22Rv1 (cell line): Measurements from ENCODE around the gene SERPINB11.

Source experiments
- H3K27ac ChIP-seq: fragments of 450-650 bp; 2 replicates; pipeline ENCODE4 v1.5.1; 2017
- ZFX ChIP-seq: fragments of 450-650 bp; IDR thresholded peaks from 2 replicates; pipeline ENCODE4 v1.6.1; 2017; ENCODE audit warnings: antibody characterized with exemption, borderline replicate concordance
- TF ChIP-seq, protein P1 (sequence below): fragments of 450-650 bp; IDR thresholded peaks from 2 replicates; pipeline ENCODE4 v1.5.1; 2017; ENCODE audit warnings: mild to moderate bottlenecking

The SERPINB11 gene

DNA sequence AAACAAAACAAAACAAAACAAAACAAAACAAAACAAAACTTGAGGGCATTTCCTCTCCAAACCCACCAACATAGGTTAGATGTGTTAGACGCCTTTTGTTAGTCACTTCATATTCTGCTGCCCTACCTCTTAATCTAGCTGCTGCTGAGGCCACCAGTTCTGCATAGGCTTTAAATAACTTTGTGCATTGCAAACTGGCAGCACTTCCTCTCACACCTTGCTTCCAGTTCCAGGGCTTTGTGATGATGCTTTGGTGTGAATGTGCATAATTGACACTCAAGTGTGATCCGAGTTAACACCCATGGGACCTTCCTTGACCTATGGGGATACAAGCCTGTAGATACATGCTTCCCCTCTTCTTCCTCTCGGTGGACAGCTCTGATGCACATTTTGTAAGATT lies 2.3 kb upstream of the SERPINB11 start:
- H3K27ac ChIP-seq: no peak overlapping the region
- TF ChIP-seq, protein P1, sequence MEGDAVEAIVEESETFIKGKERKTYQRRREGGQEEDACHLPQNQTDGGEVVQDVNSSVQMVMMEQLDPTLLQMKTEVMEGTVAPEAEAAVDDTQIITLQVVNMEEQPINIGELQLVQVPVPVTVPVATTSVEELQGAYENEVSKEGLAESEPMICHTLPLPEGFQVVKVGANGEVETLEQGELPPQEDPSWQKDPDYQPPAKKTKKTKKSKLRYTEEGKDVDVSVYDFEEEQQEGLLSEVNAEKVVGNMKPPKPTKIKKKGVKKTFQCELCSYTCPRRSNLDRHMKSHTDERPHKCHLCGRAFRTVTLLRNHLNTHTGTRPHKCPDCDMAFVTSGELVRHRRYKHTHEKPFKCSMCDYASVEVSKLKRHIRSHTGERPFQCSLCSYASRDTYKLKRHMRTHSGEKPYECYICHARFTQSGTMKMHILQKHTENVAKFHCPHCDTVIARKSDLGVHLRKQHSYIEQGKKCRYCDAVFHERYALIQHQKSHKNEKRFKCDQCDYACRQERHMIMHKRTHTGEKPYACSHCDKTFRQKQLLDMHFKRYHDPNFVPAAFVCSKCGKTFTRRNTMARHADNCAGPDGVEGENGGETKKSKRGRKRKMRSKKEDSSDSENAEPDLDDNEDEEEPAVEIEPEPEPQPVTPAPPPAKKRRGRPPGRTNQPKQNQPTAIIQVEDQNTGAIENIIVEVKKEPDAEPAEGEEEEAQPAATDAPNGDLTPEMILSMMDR: no peak
- TF ChIP-seq ZFX: no peak

DNA sequence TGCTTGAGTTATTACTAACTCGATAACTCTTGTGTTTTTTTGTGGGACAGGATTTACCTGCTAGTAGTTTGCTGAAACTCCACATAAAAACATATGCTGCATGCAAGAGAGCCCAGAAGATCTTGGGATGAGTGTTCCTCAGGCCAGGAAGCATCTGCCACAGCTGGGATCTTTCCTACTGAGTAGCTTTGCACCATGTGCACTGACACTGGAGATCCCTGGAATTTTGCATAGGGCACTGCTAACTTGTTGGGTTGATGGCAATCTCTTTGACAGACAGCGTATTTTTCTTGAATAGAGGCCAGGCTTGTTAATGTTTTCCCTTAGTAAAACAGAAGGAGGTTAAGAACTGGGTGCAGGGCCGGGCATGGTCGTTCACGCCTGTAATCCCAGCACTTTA lies 808 bp upstream of the SERPINB11 start:
- TF ChIP-seq ZFX: no peak
- no peak overlapping the region for H3K27ac ChIP-seq

DNA sequence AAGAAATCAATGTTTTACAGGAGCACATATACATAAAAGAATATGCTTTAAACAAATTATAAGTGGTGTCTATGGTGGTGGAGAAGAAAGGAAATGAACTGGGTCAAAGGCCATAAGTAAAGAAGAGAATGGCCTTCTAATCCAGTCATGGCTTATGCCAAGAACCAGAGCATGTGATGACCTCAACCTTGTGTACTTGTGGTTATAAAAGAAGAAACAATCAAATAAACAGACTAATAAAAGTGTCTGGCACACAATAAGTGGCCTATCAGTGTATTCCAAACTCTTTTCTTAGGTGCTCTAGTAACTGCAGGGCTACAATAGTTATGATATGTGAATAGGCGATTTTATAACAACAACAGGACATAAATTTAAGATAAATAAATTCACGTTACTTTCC lies 2.6 kb downstream of the SERPINB11 start:
- H3K27ac ChIP-seq: no peak overlapping the region
- TF ChIP-seq ZFX: no peak
- TF ChIP-seq, protein P1: no peak

DNA sequence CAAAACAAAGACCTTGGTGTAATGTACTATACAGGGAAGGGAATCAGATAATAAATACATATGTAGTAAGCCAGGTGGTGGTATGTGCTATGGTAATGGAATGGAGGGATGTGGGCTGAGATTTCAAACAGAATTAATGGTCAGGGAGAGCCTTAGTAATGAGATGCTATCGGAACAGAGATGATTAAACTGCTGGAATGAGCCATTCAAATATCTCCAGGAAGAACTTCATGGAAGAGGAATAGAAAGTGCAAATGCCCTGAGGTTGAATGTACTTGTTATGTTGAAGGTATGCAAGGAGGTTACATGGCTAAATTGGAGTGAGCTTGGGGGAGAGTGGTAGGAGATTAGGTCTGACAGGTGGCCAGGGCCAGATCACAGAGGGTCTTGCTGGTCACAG lies 5.1 kb downstream of the SERPINB11 start:
- TF ChIP-seq ZFX: no peak
- TF ChIP-seq, protein P1: no peak

DNA sequence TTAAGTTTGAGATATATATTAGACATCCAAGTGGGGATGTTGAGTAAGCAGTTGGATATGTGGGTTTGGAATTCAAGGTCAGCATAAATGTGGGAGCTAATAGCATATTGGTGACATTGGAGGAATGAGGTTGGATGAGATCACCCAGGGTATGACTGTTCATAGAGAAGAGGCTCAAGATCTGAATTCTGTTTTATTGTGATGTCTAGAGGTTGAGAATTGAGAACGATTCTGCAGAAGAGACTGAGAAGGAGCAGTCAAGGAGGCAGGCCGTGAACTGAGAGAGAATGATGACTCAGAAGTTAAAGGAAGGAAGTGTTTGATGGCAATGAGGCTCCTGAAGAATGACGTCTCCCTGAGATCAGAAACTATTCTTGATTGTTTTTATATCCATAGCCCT lies 5.9 kb downstream of the SERPINB11 start:
- TF ChIP-seq, protein P1: no peak
- TF ChIP-seq ZFX: no peak
- H3K27ac ChIP-seq: no peak overlapping the region

More for the DNA sequence above, 5.1 kb downstream of the SERPINB11 start:
- H3K27ac ChIP-seq: no peak overlapping the region

DNA sequence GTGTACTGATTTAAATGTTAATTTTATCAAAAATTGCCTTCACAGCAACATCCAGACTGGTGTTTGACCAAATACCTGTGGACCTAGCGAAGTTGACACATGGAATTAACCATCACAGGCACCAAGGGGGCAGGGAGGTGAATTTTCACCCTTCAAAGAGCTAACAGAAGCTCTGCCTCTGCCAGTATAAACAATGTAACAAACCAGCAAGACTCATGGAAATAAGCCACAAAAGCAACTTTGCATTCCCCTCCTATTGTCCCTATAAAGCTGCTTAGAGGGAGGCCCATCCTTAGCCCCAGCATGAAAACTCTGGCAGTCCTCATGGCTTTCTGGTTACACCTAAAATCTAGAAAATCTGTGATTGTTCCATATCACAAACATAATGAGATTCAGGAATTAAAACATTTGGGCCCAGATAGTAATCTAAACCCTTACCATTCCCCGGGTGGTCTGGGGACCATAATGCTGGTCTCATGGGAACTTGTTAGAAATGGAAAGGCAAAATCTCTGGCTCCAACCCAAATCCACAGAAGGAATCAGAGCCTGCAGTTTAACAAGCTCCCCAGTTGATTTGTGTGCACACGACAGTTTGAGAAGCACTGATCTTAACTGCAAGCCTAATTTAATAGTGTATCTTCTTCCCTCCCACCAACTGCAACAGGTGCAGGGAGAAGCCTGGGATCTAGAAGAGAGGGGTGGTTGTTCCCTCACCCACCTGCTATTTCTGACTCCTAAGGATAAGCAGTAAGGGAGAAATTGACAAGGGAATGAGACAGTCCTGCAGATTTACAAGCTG lies 23.1 kb downstream of the SERPINB11 start:
- no peak for TF ChIP-seq ZFX
- TF ChIP-seq, protein P1: no peak
- H3K27ac ChIP-seq: no peak overlapping the region

DNA sequence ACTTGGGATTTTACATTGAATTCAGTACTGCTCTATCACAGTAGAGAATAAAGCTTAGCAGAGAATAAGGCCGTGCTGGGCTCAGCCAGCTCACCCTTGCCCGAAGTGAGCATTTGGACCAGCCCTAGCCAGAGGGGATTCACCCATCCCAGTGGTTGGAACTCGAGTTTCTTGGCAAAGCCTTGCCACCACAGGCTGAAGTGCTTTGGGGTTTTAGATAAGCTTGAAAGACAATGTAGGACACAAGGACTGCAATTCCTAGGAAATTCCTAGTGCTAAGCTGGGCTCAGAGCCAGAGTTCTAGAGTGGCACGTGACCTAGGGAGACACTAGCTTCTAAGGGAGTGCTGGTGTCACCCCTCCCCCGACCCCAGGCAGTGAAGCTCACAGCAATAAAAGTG lies 28.0 kb downstream of the SERPINB11 start:
- no peak overlapping the region for H3K27ac ChIP-seq
- TF ChIP-seq ZFX: no peak
- TF ChIP-seq, protein P1: no peak
